HepG2 (cell line): ENCODE results near the gene RNH1. TPM values are rescaled to one million over a fixed set of nuclear protein-coding genes. Genes with fewer than 3 reads are reported as not detected.

Experiments used
- GMEB1 ChIP-seq: sonication (generic); formaldehyde crosslinking; IDR thresholded peaks from 2 replicates; pipeline ENCODE4 v1.5.1; 2020; ENCODE audit warnings: missing genetic modification reagents, mild to moderate bottlenecking, borderline replicate concordance
- KLF16 ChIP-seq, 2 experiments: sonication (generic) in 1 of 2; formaldehyde crosslinking in 1 of 2; IDR thresholded peaks; 2 replicates each; pipeline versions ENCODE4 v1.6.1 to v1.8.0; 2016 to 2023; ENCODE audit warnings: missing genetic modification reagents in 2 of 2, missing compliant biosample characterization in 1 of 2
- NFYB ChIP-seq: sonication (generic); formaldehyde crosslinking; IDR thresholded peaks from 2 replicates; pipeline ENCODE4 v1.4.0; 2020; ENCODE audit warnings: missing genetic modification reagents
- RBFOX2 ChIP-seq: fragments of 200-400 bp; formaldehyde crosslinking; IDR thresholded peaks from 2 replicates; pipeline ENCODE4 v1.6.1; 2017; ENCODE audit warnings: low read depth, mild to moderate bottlenecking, low read length
- SRSF4 ChIP-seq: fragments of 200-400 bp; formaldehyde crosslinking; IDR thresholded peaks from one replicate; pipeline ENCODE4 v1.6.1; 2018; ENCODE audit warnings: mild to moderate bottlenecking, low read depth, low read length, moderate library complexity; ENCODE audit not compliant: poor library complexity, severe bottlenecking
- TEAD3 ChIP-seq: optimal IDR thresholded peaks from 2 replicates; pipeline ENCODE3; 2016; ENCODE audit warnings: borderline replicate concordance
- TRAFD1 ChIP-seq: sonication (generic); formaldehyde crosslinking; IDR thresholded peaks from 2 replicates; pipeline ENCODE4 v1.5.1; 2020; ENCODE audit warnings: missing genetic modification reagents, mild to moderate bottlenecking, borderline replicate concordance
- XRCC5 ChIP-seq: fragments of 200-400 bp; formaldehyde crosslinking; optimal IDR thresholded peaks from 2 replicates; pipeline ENCODE3; 2017; ENCODE audit warnings: mild to moderate bottlenecking, low read length
- ZBTB21 ChIP-seq: sonication (generic); formaldehyde crosslinking; IDR thresholded peaks from 2 replicates; pipeline ENCODE4 v1.4.0; 2020; ENCODE audit warnings: missing genetic modification reagents
- ZBTB3 ChIP-seq: sonication (generic); formaldehyde crosslinking; IDR thresholded peaks from 2 replicates; pipeline ENCODE4 v1.4.0; 2020; ENCODE audit warnings: low read depth, mild to moderate bottlenecking, moderate library complexity, missing genetic modification reagents, borderline replicate concordance
- ZFP36 ChIP-seq: fragments of 150-350 bp; IDR thresholded peaks from 2 replicates; pipeline ENCODE4 v1.6.1; 2018; ENCODE audit warnings: borderline replicate concordance, low read length, low read depth; ENCODE audit not compliant: partially characterized antibody
- ZNF317 ChIP-seq: sonication (generic); formaldehyde crosslinking; IDR thresholded peaks from 2 replicates; pipeline ENCODE4 v1.5.0; 2020; ENCODE audit warnings: mild to moderate bottlenecking, missing genetic modification reagents
- ZNF335 ChIP-seq: sonication (generic); formaldehyde crosslinking; IDR thresholded peaks from 2 replicates; pipeline ENCODE4 v1.4.0; 2020; ENCODE audit warnings: missing genetic modification reagents
- ZNF451 ChIP-seq: sonication (generic); formaldehyde crosslinking; IDR thresholded peaks from 2 replicates; pipeline ENCODE4 v1.5.0; 2020; ENCODE audit warnings: mild to moderate bottlenecking, missing genetic modification reagents
- ZNF652 ChIP-seq: IDR thresholded peaks from 2 replicates; pipeline ENCODE4 v1.6.1; 2016; ENCODE audit warnings: low read depth, borderline replicate concordance
- ZNF790 ChIP-seq: sonication (generic); formaldehyde crosslinking; IDR thresholded peaks from 2 replicates; pipeline ENCODE4 v1.8.0; 2022; ENCODE audit warnings: missing genetic modification reagents, mild to moderate bottlenecking, borderline replicate concordance
- ZNF800 ChIP-seq: sonication (generic); formaldehyde crosslinking; IDR thresholded peaks from 2 replicates; pipeline ENCODE4 v1.4.0; 2020; ENCODE audit warnings: missing genetic modification reagents
- polyA plus RNA-seq, 8 experiments: library from polyadenylated mRNA; depleted of rRNA in 3 of 8; stranded (reverse) in 7 of 8; unstranded in 1 of 8; fragments of >200 nt; fragmentation: Illumina TruSeq in 4 of 8; extraction: Trizol in 4 of 8; gene quantifications; 2 replicates each; pipeline versions ENCODE4 v1.2.1 to v1.2.3, GENCODE V29; 2011 to 2016; ENCODE audit warnings: low read depth in 4 of 8, missing spikeins in 1 of 8, mixed read lengths in 1 of 8; ENCODE audit not compliant: insufficient read depth in 1 of 8
- total RNA-seq, 5 experiments: library from RNA; depleted of rRNA; stranded (reverse); fragments of >200 nt; fragmentation: Illumina TruSeq; extraction: Trizol; gene quantifications; 2 replicates each; pipeline ENCODE4 v1.2.3, GENCODE V29; 2016; ENCODE audit warnings: low read depth in 1 of 5
- TF ChIP-seq, protein P1 (sequence below): IDR thresholded peaks from 2 replicates; pipeline ENCODE4 v1.6.1; 2016; ENCODE audit warnings: missing biosample characterization, missing genetic modification reagents, low read depth
- TF ChIP-seq, protein P2 (sequence below): sonication (generic); formaldehyde crosslinking; IDR thresholded peaks from 2 replicates; pipeline ENCODE4 v1.8.0; 2022; ENCODE audit warnings: missing genetic modification reagents, mild to moderate bottlenecking, inconsistent platforms, borderline replicate concordance

Gene RNH1
- total and polyA plus RNA-seq, 2 of the 13 experiments (the other 11 are each of a cell fraction or from before 2014, with no cell fraction given) = 36.0 to 74.1 TPM

GRCh38 chr11:447923-448731 lies 58.9 kb downstream of the RNH1 start (continued):
- TF ChIP-seq GMEB1 (peak; percentile 77; the same call in 1 of the 2 replicates), ZNF335 (CRISPR knock-in tag) (no peak), XRCC5 (peak; percentile 90), ZNF317 (0 out of 2 replicates have a peak, but pooled peaks have one; percentile 35), ZBTB3 (CRISPR knock-in tag) (no peak), ZBTB21 (CRISPR knock-in tag) (no peak), SRSF4 (no peak), TRAFD1 (CRISPR knock-in tag) (no peak), NFYB (CRISPR knock-in tag) (no peak; the same call in 1 of the 2 replicates), TEAD3 (peak; percentile 88), RBFOX2 (peak; percentile 73), ZFP36 (no peak), ZNF451 (CRISPR knock-in tag) (no peak; the same call in 1 of the 2 replicates), ZNF790 (no peak), ZNF800 (CRISPR knock-in tag) (no peak), ZNF652 (CRISPR knock-in tag) (0 out of 2 replicates have a peak, but pooled peaks have one; percentile 29), KLF16 (CRISPR knock-in tag; IDR thresholded peaks at IDR 0.05) (peak in 1 of 2 experiments; percentile 92; a peak in 2 of 4 replicates)
- TF ChIP-seq, protein P1, sequence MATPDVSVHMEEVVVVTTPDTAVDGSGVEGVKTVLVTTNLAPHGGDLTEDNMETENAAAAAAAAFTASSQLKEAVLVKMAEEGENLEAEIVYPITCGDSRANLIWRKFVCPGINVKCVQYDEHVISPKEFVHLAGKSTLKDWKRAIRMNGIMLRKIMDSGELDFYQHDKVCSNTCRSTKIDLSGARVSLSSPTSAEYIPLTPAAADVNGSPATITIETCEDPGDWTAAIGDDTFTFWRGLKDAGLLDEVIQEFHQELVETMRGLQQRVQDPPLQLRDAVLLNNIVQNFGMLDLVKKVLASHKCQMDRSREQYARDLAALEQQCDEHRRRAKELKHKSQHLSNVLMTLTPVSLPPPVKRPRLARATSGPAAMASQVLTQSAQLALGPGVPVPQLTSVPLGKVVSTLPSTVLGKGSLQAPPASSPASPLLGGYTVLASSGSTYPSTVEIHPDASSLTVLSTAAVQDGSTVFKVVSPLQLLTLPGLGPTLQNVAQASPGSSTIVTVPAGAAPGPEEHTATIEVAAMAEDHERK (CRISPR knock-in tag) = peak; percentile 48; the same call in 1 of the 2 replicates
- TF ChIP-seq, protein P2, sequence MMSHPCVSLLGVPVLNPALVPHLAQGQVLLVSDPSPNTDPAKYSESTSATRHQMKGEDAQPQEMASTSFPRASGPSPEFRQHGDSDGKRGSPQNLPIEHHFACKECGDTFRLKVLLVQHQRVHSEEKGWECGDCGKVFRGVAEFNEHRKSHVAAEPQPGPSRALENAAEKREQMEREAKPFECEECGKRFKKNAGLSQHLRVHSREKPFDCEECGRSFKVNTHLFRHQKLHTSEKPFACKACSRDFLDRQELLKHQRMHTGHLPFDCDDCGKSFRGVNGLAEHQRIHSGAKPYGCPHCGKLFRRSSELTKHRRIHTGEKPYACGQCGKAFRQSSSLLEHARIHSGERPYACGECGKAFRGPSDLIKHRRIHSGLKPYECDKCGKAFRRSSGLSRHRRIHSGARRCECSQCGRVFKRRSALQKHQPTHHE (CRISPR knock-in tag) = no peak
